Measurements from ENCODE around the gene FBXO45. TPM values are rescaled to one million over a fixed set of nuclear protein-coding genes. Genes with fewer than 3 reads are reported as not detected.

The FBXO45 gene
- total and polyA plus RNA-seq, 9 of the 15 experiments (the other 6 are each of a cell fraction or from before 2014, with no cell fraction given), result 15.2 to 52.8 (median 37.0) TPM

- CTCF ChIA-PET (ENCODE audit: low intra/inter-chr PET ratio), result no interaction called here
Measured at GRCh38 chr3:196546537-196546936, 21.9 kb upstream of the FBXO45 start.

GRCh38 chr3:196547067-196547466 lies 21.4 kb upstream of the FBXO45 start:
- in situ Hi-C loops (cut with MboI), result no loop called here
- no peak for DNase-seq (ENCODE audit: extremely low read depth in 1 of 4, low spot score in 3 of 4)
- BruUV-seq (replicated peaks), result no TSS peak
- TF ChIP-seq SRSF7 (optimal IDR thresholded peaks at IDR 0.05; ENCODE audit: low read depth, low read length) (no peak), THRB (CRISPR knock-in tag; conservative IDR thresholded peaks at IDR 0.05) (no peak), SRSF9 (IDR thresholded peaks at IDR 0.05; ENCODE audit: borderline replicate concordance, low read depth, low read length) (no peak), ZBTB9 (CRISPR knock-in tag; IDR thresholded peaks at IDR 0.05) (no peak), SREBF2 (CRISPR knock-in tag; IDR thresholded peaks at IDR 0.05) (no peak), ZNF224 (CRISPR knock-in tag; IDR thresholded peaks at IDR 0.05) (no peak)

More at GRCh38 chr3:196546537-196546936, 21.9 kb upstream of the FBXO45 start:
- Histone ChIP-seq H3K27me3 (ENCODE audit: control insufficient read depth in 2 of 2, insufficient read depth in 2 of 2, low read length in 2 of 2) (no peaks in the 10 kb centered on the region), H3K9ac (ENCODE audit: insufficient read depth in 1 of 2, low read depth in 2 of 2, low read length in 2 of 2) (no peak overlapping the region), H3K9me1 (ENCODE audit: control insufficient read depth, insufficient read depth, low read length) (no peaks in the 10 kb centered on the region), H4K20me1 (replicated peaks; ENCODE audit: control insufficient read depth, insufficient read depth, low read length) (no peaks in the 10 kb centered on the region), H3K27ac (ENCODE audit: extremely low read depth, low read depth, low read length) (no peak overlapping the region), H3K4me1 (replicated peaks in 1 of 2; ENCODE audit: control insufficient read depth in 2 of 2, insufficient read depth in 2 of 2, low read length in 2 of 2) (no peaks in the 10 kb centered on the region), H3K9me3 (replicated peaks; ENCODE audit: control insufficient read depth, insufficient read depth, low read depth, low read length) (peaks cover 8% of the 10 kb centered on the region; the same call in 1 of the 2 replicates), H3K4me3 (no peak overlapping the region), H3K36me3 (ENCODE audit: control insufficient read depth, insufficient read depth, low read length) (no peaks in the 10 kb centered on the region), H2AFZ (ENCODE audit: low read depth, low read length) (peak overlapping the region; percentile 23; the same call in 1 of the 2 replicates), H3K4me2 (ENCODE audit: insufficient read depth, low read length) (no peak overlapping the region), H3K79me2 (ENCODE audit: control insufficient read depth, insufficient read depth, low read length) (no peaks in the 10 kb centered on the region)
- DNase-seq (ENCODE audit: extremely low read depth in 1 of 4, low spot score in 3 of 4) (no peak), FAIRE-seq (no peak), ATAC-seq (no peak)
- POLR2A ChIA-PET, result no interaction called here
- TF ChIP-seq YBX1 (IDR thresholded peaks at IDR 0.05) (no peak), NR2F6 (CRISPR knock-in tag; IDR thresholded peaks at IDR 0.05) (no peak)
- BruUV-seq (replicated peaks), result no TSS peak
- intact Hi-C loops (cut with micrococcal nuclease) (no loop called here), in situ Hi-C loops (cut with MboI) (no loop called here)
- 20% methylated on average over 5 of the region's 5 CpGs for WGBS (ENCODE audit: insufficient coverage, low coverage, missing lambda C conversion rate)

More at GRCh38 chr3:196547067-196547466, 21.4 kb upstream of the FBXO45 start:
- Histone ChIP-seq H3K27me3 (ENCODE audit: control insufficient read depth in 2 of 2, insufficient read depth in 2 of 2, low read length in 2 of 2) (no peaks in the 10 kb centered on the region), H3K79me2 (ENCODE audit: control insufficient read depth, insufficient read depth, low read length) (no peaks in the 10 kb centered on the region), H3K9ac (ENCODE audit: insufficient read depth in 1 of 2, low read depth in 2 of 2, low read length in 2 of 2) (no peak overlapping the region), H4K20me1 (replicated peaks; ENCODE audit: control insufficient read depth, insufficient read depth, low read length) (no peaks in the 10 kb centered on the region), H2AFZ (ENCODE audit: low read depth, low read length) (no peak overlapping the region), H3K4me3 (no peak overlapping the region), H3K4me2 (ENCODE audit: insufficient read depth, low read length) (no peak overlapping the region), H3K4me1 (replicated peaks in 1 of 2; ENCODE audit: control insufficient read depth in 2 of 2, insufficient read depth in 2 of 2, low read length in 2 of 2) (no peaks in the 10 kb centered on the region), H3K27ac (ENCODE audit: extremely low read depth, low read depth, low read length) (no peak overlapping the region), H3K36me3 (ENCODE audit: control insufficient read depth, insufficient read depth, low read length) (no peaks in the 10 kb centered on the region), H3K9me3 (replicated peaks; ENCODE audit: control insufficient read depth, insufficient read depth, low read depth, low read length) (peaks cover 8% of the 10 kb centered on the region; the same call in 1 of the 2 replicates), H3K9me1 (ENCODE audit: control insufficient read depth, insufficient read depth, low read length) (no peaks in the 10 kb centered on the region)
- ATAC-seq, result 0 out of 3 replicates have a peak, but pooled peaks have one; percentile 27
- ChIA-PET CTCF (ENCODE audit: low intra/inter-chr PET ratio) (no interaction called here), POLR2A (no interaction called here)
- intact Hi-C loops (cut with micrococcal nuclease), result no loop called here
- FAIRE-seq, result no peak
- 51% methylated on average over 2 of the region's 2 CpGs for WGBS (ENCODE audit: insufficient coverage, low coverage, missing lambda C conversion rate)
